Psoas muscle (tissue), 8 donors: ENCODE data around the gene OTOG. TPM values are rescaled to one million over a fixed set of nuclear protein-coding genes. Genes with fewer than 3 reads are reported as not detected.

ENCODE experiments used
- ATAC-seq, 4 donors: fragments of 200-7000 bp; cut with Tn5 transposase; one replicate each; pipeline ENCODE4 v1.9.1; 2020; ENCODE audit warnings: moderate library complexity in 3 of 4, mild to moderate bottlenecking in 2 of 4
- DNase-seq, 2 donors: peaks; one replicate each; pipeline ENCODE4 v3.0.0-alpha.2; 2020
- H3K27ac ChIP-seq: fragments of 200-600 bp; one replicate; pipeline ENCODE4 v1.8.0; 2022
- H3K27me3 ChIP-seq, 3 donors: fragments of 200-600 bp in 1 of 3; one replicate each; pipeline versions ENCODE4 v1.6.1 to v1.8.0; 2013 to 2022; ENCODE audit warnings: low read length in 2 of 3, mild to moderate bottlenecking in 2 of 3, moderate library complexity in 1 of 3; ENCODE audit not compliant: insufficient read depth in 3 of 3
- H3K36me3 ChIP-seq, 2 donors: fragments of 200-600 bp in 1 of 2; one replicate each; pipeline versions ENCODE4 v1.6.1 to v1.8.0; 2013 to 2022; ENCODE audit warnings: low read depth in 1 of 2, mild to moderate bottlenecking in 1 of 2, moderate library complexity in 1 of 2; ENCODE audit not compliant: insufficient read depth in 1 of 2
- H3K4me1 ChIP-seq: fragments of 200-600 bp; one replicate; pipeline ENCODE4 v1.8.0; 2022
- H3K4me3 ChIP-seq: fragments of 200-600 bp; one replicate; pipeline ENCODE4 v1.8.0; 2022; ENCODE audit warnings: mild to moderate bottlenecking
- H3K9me3 ChIP-seq: fragments of 200-600 bp; one replicate; pipeline ENCODE4 v1.8.0; 2022
- CTCF ChIP-seq: fragments of 200-600 bp; IDR thresholded peaks from one replicate; pipeline ENCODE4 v1.8.0; 2022; ENCODE audit warnings: antibody characterized with exemption
- WGBS, 3 donors: extraction: QIAGEN DNeasy Blood & Tissue Kit; methylation state at CpG; one replicate each; pipeline versions ENCODE4 v1.1.6 to v1.1.7; 2013; 5-methylcytosine and 5-hydroxymethylcytosine counted together
- intact Hi-C, 2 donors: fragments of 100-400 bp; cut with DNase I; formaldehyde crosslinking; loops; one replicate each; pipeline versions ENCODE4 v1.11.0 to v1.14.2; 2022
- polyA plus RNA-seq, 3 donors: library from polyadenylated mRNA; stranded (reverse); fragments of 200-250 nt; gene quantifications; one replicate each; pipeline ENCODE4 v1.2.3, GENCODE V29; 2013
- total RNA-seq, 4 donors: library from RNA; stranded (reverse); fragmentation: NEBNext Ultra II Directional in 2 of 4; extraction: Animal tissue kit (Norgen Biotek cat#: 25700) in 2 of 4; gene quantifications; one replicate each; pipeline versions ENCODE4 v1.2.1 to v1.2.4, GENCODE V29; 2021 to 2023
- donor health status: healthy with polysubstance abuse.
- donor health status: DM: no; HTN: no; CAD: no; lungs with moderate emphysema.
- donor health status: Bipolar disorder and iron deficiency.
- donor health status: healthy.
- donor health status: DM: yes; HTN: yes; CAD: no.
- donor health status: DM: no; HTN: no; CAD: no.
- donor health status: DM: no; HTN: no; CAD: no.
- donor health status: DM: yes; HTN: yes; CAD: no.

Gene OTOG
- total and polyA plus RNA-seq, 7 donors = not detected

GRCh38 chr11:17696741-17697140, 149.7 kb downstream of the OTOG start:
- Histone ChIP-seq H3K4me3 (no peak overlapping the region), H3K27ac (peak overlapping the region; percentile 96), H3K9me3 (no peaks in the 10 kb centered on the region), H3K4me1 (peaks cover 82% of the 10 kb centered on the region), H3K27me3 (no peaks in the 10 kb centered on the region), H3K36me3 (no peaks in the 10 kb centered on the region)
- DNase-seq (no peak), ATAC-seq (peak in 1 of 4 donors; percentile 1)
- intact Hi-C loops = no loop called here
- TF ChIP-seq CTCF = no peak
- 31 to 50% (median 33%) methylated on average over 5 of the region's 5 CpGs for WGBS, 3 donors

Other genes starting within 250 kb of the OTOG start
- under 1 TPM; 0.09 to 0.71 (median 0.17) TPM for gene NCR3LG1, start 195.5 kb upstream of the OTOG start, total RNA-seq
- under 1 TPM; 0.01 to 0.18 (median 0.14) TPM for gene NCR3LG1, start 195.5 kb upstream of the OTOG start, polyA plus RNA-seq
- 100 to 1,000 TPM in 2 of 4 donors, 10 to 100 TPM in 2; 88.4 to 173 (median 126) TPM for gene KCNJ11, start 158.6 kb upstream of the OTOG start, total RNA-seq
- gene KCNJ11, start 158.6 kb upstream of the OTOG start, polyA plus RNA-seq = 10 to 100 TPM; 66.5 to 87.5 (median 86.8) TPM
- 1 to 10 TPM in 3 of 4 donors, under 1 TPM in 1; 0.64 to 3.5 (median 1.3) TPM for gene ABCC8, start 70.4 kb upstream of the OTOG start, total RNA-seq
- under 1 TPM; 0.26 to 0.75 (median 0.32) TPM for gene ABCC8, start 70.4 kb upstream of the OTOG start, polyA plus RNA-seq
- not detected for gene USH1C, start 2.8 kb upstream of the OTOG start, total RNA-seq
- under 1 TPM; 0.05 to 0.44 (median 0.14) TPM for gene USH1C, start 2.8 kb upstream of the OTOG start, polyA plus RNA-seq
- gene MYOD1, start 172.3 kb downstream of the OTOG start, total RNA-seq = 10 to 100 TPM; 45.6 to 95.7 (median 60.4) TPM
- gene MYOD1, start 172.3 kb downstream of the OTOG start, polyA plus RNA-seq = 10 to 100 TPM in 1 of 3 donors, 1 to 10 TPM in 2; 5.0 to 63.6 (median 6.8) TPM
- gene KCNC1, start 187.5 kb downstream of the OTOG start, total RNA-seq = 1 to 10 TPM in 1 of 4 donors, under 1 TPM in 3; 0.05 to 1.1 (median 0.47) TPM
- under 1 TPM; 0.01 to 0.13 (median 0.05) TPM for gene KCNC1, start 187.5 kb downstream of the OTOG start, polyA plus RNA-seq